Neural crest cell (in vitro differentiated cells): ENCODE measurements around the gene PRKAR1B. TPM values are rescaled to one million over a fixed set of nuclear protein-coding genes. Genes with fewer than 3 reads are reported as not detected.

Experiments
- DNase-seq: peaks from one replicate; pipeline ENCODE4 v3.0.0; 2021; ENCODE audit warnings: low read depth, mixed read lengths, low spot score
- H3K27ac Mint-ChIP-seq: one replicate; pipeline ENCODE4 v1.8.0; 2021; ENCODE audit warnings: mild to moderate bottlenecking, mixed read lengths; ENCODE audit not compliant: unreplicated experiment
- H3K27me3 Mint-ChIP-seq: 2 replicates; pipeline ENCODE4 v1.8.0; 2021; ENCODE audit warnings: low read depth, mild to moderate bottlenecking, mixed read lengths
- H3K36me3 Mint-ChIP-seq: 2 replicates; pipeline ENCODE4 v1.8.0; 2021; ENCODE audit warnings: low read depth, mild to moderate bottlenecking, mixed read lengths
- H3K4me1 Mint-ChIP-seq: 2 replicates; pipeline ENCODE4 v1.8.0; 2021; ENCODE audit warnings: mixed read lengths
- H3K4me3 Mint-ChIP-seq: one replicate; pipeline ENCODE4 v1.8.0; 2021; ENCODE audit warnings: mild to moderate bottlenecking, mixed read lengths
- H3K9me3 Mint-ChIP-seq: 2 replicates; pipeline ENCODE4 v1.8.0; 2021; ENCODE audit warnings: mixed read lengths
- CTCF ChIP-seq: fragments of 200-600 bp; sonication (generic); conservative IDR thresholded peaks from 2 replicates; pipeline ENCODE4 v1.5.0; 2021; ENCODE audit warnings: antibody characterized with exemption, mild to moderate bottlenecking
- total RNA-seq: library from RNA; stranded (reverse); gene quantifications from 2 replicates; pipeline ENCODE4 v1.2.1, GENCODE V29; 2021

Gene PRKAR1B
- total RNA-seq, 1 donor from 2014 or later = 9.5 TPM

- Mint-ChIP-seq H3K4me3 (no peak overlapping the region), H3K4me1 (peaks cover 7% of the 10 kb centered on the region), H3K27ac (no peak overlapping the region), H3K36me3 (peaks cover 13% of the 10 kb centered on the region), H3K27me3 (no peaks in the 10 kb centered on the region), H3K9me3 (no peaks in the 10 kb centered on the region)
- no peak for DNase-seq
- no peak for TF ChIP-seq CTCF
Observed at GRCh38 chr7:738241-738640, 11.2 kb upstream of the PRKAR1B start.

- no peak for DNase-seq
- Mint-ChIP-seq H3K27ac (no peak overlapping the region), H3K4me3 (no peak overlapping the region), H3K27me3 (no peaks in the 10 kb centered on the region), H3K36me3 (peaks cover 20% of the 10 kb centered on the region), H3K4me1 (peaks cover 10% of the 10 kb centered on the region), H3K9me3 (no peaks in the 10 kb centered on the region)
- no peak for TF ChIP-seq CTCF
Observed at GRCh38 chr7:734808-735207, 7.7 kb upstream of the PRKAR1B start.

- H3K9me3 Mint-ChIP-seq = no peaks in the 10 kb centered on the region
- no peak overlapping the region for H3K27ac Mint-ChIP-seq
- H3K36me3 Mint-ChIP-seq = peaks cover 20% of the 10 kb centered on the region
- no peak for DNase-seq
- no peak for TF ChIP-seq CTCF
- no peaks in the 10 kb centered on the region for H3K27me3 Mint-ChIP-seq
- peaks cover 12% of the 10 kb centered on the region for H3K4me1 Mint-ChIP-seq
- H3K4me3 Mint-ChIP-seq = peak overlapping the region; percentile 17
Observed at GRCh38 chr7:734214-734613, 7.1 kb upstream of the PRKAR1B start.

- Mint-ChIP-seq H3K4me1 (peaks cover 13% of the 10 kb centered on the region), H3K4me3 (peak overlapping the region; percentile 26)
Observed at GRCh38 chr7:732556-732955, 5.5 kb upstream of the PRKAR1B start.

GRCh38 chr7:732094-732541 is 5.0 kb upstream of the PRKAR1B start:
- no peak for DNase-seq
- no peak for TF ChIP-seq CTCF
- H3K27ac Mint-ChIP-seq = no peak overlapping the region
- peaks cover 13% of the 10 kb centered on the region for H3K36me3 Mint-ChIP-seq
- no peaks in the 10 kb centered on the region for H3K27me3 Mint-ChIP-seq
- no peaks in the 10 kb centered on the region for H3K9me3 Mint-ChIP-seq
- peak overlapping the region; percentile 26 for H3K4me3 Mint-ChIP-seq
- peaks cover 13% of the 10 kb centered on the region for H3K4me1 Mint-ChIP-seq

More at GRCh38 chr7:732556-732955, 5.5 kb upstream of the PRKAR1B start:
- Mint-ChIP-seq H3K27ac (no peak overlapping the region), H3K36me3 (peaks cover 13% of the 10 kb centered on the region), H3K27me3 (no peaks in the 10 kb centered on the region), H3K9me3 (no peaks in the 10 kb centered on the region)
- no peak for DNase-seq
- no peak for TF ChIP-seq CTCF
